Epithelial cell of esophagus (primary cell): Measurements from ENCODE around the gene ELFN1.

ENCODE experiments used
- DNase-seq: peaks from one replicate; pipeline ENCODE4 v3.0.0; 2010; ENCODE audit warnings: low read depth
- H3K4me3 ChIP-seq: 2 replicates; pipeline ENCODE4 v1.5.1; 2011; ENCODE audit warnings: mild to moderate bottlenecking, low read length, control low read depth
- TF ChIP-seq, protein P1 (sequence below): IDR thresholded peaks from 2 replicates; pipeline ENCODE4 v1.5.1; 2011; ENCODE audit warnings: low read depth, mild to moderate bottlenecking, low read length, control low read depth, inconsistent platforms; ENCODE audit not compliant: insufficient read depth; ENCODE audit errors: missing control alignments

Gene ELFN1

GRCh38 chr7:1643270-1644092, 26.6 kb upstream of the ELFN1 start:
- DNase-seq, result no peak
- TF ChIP-seq, protein P1, sequence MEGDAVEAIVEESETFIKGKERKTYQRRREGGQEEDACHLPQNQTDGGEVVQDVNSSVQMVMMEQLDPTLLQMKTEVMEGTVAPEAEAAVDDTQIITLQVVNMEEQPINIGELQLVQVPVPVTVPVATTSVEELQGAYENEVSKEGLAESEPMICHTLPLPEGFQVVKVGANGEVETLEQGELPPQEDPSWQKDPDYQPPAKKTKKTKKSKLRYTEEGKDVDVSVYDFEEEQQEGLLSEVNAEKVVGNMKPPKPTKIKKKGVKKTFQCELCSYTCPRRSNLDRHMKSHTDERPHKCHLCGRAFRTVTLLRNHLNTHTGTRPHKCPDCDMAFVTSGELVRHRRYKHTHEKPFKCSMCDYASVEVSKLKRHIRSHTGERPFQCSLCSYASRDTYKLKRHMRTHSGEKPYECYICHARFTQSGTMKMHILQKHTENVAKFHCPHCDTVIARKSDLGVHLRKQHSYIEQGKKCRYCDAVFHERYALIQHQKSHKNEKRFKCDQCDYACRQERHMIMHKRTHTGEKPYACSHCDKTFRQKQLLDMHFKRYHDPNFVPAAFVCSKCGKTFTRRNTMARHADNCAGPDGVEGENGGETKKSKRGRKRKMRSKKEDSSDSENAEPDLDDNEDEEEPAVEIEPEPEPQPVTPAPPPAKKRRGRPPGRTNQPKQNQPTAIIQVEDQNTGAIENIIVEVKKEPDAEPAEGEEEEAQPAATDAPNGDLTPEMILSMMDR, result no peak
- H3K4me3 ChIP-seq, result no peak overlapping the region

- TF ChIP-seq, protein P1, result no peak
- DNase-seq, result no peak
- H3K4me3 ChIP-seq, result no peak overlapping the region
Observed at GRCh38 chr7:1644341-1645070, 25.6 kb upstream of the ELFN1 start.

DNA sequence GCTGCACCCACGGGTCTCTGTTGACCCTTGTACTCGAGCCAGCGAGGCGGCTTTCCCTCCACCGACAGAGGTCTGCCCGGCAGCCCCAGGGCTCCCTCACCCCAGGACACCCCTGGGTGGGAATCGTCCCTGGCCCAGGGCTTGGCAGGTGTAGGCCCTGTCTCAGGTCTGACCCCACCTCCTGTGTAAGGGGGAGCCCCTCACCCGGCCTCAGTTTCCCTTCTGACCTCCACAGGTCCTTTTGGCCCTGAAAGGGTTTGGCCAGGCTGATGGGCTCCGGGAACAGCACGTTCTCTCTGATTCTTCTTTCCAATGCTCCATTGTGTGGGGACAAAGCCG, 25.0 kb upstream of the ELFN1 start:
- TF ChIP-seq, protein P1, result no peak
- DNase-seq, result no peak
- no peak overlapping the region for H3K4me3 ChIP-seq

GRCh38 chr7:1645476-1645875, 24.6 kb upstream of the ELFN1 start:
- no peak overlapping the region for H3K4me3 ChIP-seq
- TF ChIP-seq, protein P1, result no peak
- DNase-seq, result no peak

- DNase-seq, result no peak
- no peak overlapping the region for H3K4me3 ChIP-seq
- TF ChIP-seq, protein P1, result no peak
Observed at GRCh38 chr7:1646391-1646790, 23.7 kb upstream of the ELFN1 start.

DNA sequence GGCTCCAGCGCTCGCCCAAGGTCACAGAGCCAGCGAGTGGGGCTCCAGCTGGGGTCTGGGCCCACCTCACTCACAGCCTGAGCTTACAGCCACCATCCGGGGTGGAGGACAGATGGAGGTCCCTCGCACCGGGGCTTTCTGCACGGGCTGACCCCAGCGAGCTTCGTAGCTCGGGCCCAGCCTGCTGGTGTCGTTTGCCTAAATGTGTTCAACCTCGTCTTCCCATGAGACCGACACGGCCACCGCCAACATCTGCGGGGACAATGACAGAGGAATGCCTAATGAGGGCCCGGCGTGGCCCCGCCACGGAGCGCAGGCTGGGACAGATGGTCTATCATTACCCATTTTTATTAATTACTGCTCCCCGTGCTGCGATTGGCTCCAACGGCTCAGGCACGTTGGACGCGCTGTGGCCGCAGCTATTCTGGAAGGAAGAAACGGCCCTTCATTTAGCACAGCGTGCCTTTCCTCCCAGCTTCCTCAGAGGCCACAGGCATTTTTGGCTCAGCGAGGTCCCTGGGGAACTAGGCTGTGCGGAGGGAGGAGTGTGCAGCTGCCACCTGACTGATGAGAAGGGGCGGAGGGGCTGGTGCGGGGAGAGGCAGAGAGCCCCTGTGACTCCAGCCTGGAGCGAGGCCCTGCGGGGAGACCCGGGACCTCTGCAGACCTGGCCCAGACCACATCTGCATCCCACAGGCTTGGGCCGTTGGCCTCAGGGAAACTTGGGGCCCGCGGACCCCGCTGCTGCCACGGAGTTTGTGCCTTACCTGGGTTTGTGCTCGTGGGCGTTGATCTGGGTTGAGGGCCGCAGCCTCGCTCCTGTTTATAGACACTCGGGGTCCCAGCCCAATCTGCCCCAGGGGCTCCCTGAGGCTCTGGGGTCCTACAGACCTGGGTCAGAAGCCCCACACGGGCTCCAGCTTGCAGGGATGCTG, 22.9 kb upstream of the ELFN1 start:
- TF ChIP-seq, protein P1, result no peak
- no peak overlapping the region for H3K4me3 ChIP-seq
- no peak for DNase-seq
